ENCODE measurements around the gene CDH20.

GRCh38 chr18:61419763-61420162 lies 86.5 kb downstream of the CDH20 start:
- TF ChIP-seq, protein P1, sequence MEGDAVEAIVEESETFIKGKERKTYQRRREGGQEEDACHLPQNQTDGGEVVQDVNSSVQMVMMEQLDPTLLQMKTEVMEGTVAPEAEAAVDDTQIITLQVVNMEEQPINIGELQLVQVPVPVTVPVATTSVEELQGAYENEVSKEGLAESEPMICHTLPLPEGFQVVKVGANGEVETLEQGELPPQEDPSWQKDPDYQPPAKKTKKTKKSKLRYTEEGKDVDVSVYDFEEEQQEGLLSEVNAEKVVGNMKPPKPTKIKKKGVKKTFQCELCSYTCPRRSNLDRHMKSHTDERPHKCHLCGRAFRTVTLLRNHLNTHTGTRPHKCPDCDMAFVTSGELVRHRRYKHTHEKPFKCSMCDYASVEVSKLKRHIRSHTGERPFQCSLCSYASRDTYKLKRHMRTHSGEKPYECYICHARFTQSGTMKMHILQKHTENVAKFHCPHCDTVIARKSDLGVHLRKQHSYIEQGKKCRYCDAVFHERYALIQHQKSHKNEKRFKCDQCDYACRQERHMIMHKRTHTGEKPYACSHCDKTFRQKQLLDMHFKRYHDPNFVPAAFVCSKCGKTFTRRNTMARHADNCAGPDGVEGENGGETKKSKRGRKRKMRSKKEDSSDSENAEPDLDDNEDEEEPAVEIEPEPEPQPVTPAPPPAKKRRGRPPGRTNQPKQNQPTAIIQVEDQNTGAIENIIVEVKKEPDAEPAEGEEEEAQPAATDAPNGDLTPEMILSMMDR (IDR thresholded peaks at IDR 0.05), result no peak
- no peak for TF ChIP-seq POLR2AphosphoS5 (IDR thresholded peaks at IDR 0.05; ENCODE audit: insufficient read depth in 1 of 2, low read depth in 1 of 2)
- TF ChIP-seq POLR2A (IDR thresholded peaks at IDR 0.05), result no peak

All from vagina (tissue), 2 donors.